HuH-7.5 (cell line): ENCODE measurements around the gene TMEM176A.
"Not testable (repeated sequence)": the region's sequence is repeated elsewhere in the genome, so short reads cannot be mapped to it uniquely, and the experiment has no call there.

Experiments
- DNase-seq: peaks from one replicate; pipeline ENCODE4 v3.0.0; 2011; ENCODE audit warnings: low spot score

TMEM176A gene, protein sequence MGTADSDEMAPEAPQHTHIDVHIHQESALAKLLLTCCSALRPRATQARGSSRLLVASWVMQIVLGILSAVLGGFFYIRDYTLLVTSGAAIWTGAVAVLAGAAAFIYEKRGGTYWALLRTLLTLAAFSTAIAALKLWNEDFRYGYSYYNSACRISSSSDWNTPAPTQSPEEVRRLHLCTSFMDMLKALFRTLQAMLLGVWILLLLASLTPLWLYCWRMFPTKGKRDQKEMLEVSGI

DNA sequence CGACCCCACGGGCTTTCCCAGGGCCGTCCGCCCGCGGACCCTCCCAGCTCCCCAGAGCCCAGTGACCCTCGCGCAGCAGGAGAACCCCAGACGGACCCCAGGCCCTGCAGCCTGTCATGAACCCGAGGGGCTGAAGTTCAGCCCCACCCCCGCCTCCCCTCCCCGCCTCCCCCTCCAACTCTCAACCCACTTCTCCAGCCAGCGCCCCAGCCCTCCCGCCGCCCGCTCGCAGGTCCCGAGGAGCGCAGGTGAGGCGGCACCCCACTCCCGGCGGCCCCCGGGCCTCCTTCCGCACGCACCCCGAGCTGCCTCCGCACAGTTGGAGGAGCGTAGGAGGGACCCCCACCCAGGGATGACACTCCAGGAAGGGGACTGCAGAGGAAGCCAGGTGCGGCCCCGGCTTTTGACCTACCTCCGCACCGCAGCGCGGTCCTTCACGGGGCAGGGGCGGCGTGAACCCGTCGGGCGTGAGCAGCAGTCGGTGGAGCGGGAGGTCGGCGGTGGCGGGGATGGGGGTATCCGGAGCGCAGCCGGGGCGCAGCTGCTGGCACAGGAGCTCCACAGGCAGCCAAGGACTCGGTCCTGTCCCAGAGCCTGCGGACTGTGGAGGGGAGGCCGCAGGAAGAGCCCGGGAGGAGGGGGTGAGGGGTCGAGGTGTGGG is at the start of gene TMEM176A:
TMEM176A (plus strand) TSS at position 189 of the 661 bp plus-strand sequence. CDS start 782 bp downstream, outside the sequence.
- no peak for DNase-seq

DNA sequence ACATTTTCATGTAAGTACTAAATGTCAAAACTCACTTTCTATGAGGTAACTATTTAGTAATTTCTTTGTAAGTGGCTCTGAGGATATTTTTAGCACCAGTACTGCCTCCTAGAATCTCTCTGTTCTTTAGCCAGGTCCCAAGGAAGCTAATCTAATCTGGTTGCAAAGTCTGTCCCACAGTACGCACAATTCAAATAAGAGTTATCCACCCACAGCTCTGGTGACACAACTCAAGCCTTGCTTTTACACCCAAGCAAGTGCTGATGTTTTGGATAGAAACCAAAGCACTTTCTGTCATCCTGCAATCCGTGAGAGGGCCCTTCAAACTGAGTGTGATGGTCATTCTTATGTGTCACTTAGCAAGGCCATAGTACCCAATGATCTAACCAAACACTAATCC is 48.9 kb upstream of the TMEM176A start:
- DNase-seq, result no peak

DNA sequence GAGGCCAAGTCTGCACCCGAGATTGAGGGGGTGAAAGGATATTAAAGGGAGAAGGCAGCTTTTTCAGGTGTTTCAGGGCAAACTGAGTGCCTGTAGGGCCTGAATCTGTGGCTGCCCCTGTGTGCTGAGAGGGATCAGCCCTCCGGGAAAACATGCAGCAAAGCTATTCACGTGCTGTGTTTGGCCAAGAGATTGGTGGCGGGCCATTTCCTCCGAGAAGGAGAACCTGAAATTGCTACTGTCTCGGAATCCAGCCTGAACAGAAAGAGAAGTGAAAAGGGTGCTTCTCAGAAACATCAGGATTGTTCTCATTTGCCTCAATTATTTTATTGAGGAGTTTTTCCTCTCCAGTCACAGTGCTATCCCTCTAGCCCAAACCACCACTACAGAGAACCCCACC is 47.3 kb upstream of the TMEM176A start:
- no peak for DNase-seq

DNA sequence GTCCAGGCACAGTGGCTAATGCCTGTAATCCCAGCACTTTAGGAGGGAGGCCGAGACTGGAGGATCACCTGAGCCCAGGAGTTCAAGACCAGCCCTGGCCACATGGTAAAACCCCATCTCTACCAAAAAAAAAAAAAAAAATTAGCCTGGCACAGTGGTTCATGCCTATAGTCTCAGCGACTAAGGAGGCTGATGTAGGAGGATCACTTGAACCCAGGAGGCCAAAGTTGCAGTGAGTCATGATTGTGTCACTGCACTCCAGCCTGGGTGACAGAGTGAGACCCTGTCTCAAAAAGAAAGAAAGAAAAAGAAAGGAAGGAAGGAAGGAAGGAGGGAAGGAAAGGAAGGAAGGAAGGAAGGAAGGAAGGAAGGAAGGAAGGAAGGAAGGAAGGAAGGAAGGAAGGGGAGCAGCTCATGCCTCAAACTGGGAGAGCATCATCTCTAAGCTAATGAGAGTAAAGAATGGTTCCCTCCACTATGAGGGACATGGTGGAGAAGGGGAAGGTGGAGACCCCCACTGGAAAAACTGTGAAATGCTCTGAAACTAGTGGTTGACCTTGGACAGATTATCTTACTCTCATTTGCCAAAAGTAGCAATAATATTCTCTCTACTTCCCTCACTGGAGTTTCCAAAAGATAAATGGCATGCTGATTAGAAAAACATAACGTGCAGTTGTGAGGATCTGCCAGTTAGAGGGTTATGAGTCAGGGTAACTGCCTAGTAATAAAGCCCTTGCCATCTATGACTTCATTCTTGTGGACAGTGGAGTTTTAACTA is 46.6 kb upstream of the TMEM176A start:
- DNase-seq, result no peak

DNA sequence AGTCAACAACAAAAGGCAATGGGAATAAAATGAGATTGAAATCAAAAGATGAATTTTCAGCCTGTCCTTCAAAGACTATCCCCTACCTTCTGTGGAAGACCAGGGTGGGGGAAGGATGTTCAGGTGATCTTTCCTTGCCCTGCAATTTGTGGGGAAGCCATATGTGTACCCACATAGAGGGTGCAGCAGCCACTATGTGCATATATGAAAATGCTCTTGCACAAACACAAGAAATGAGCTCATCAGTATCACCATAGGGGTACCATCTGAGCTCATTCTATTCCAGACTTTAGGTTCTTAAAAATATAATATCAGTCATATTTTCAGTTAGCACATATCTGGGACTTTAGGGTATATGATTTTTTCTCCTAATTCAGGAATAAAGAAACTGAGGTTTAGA is 45.6 kb upstream of the TMEM176A start:
- DNase-seq, result no peak

DNA sequence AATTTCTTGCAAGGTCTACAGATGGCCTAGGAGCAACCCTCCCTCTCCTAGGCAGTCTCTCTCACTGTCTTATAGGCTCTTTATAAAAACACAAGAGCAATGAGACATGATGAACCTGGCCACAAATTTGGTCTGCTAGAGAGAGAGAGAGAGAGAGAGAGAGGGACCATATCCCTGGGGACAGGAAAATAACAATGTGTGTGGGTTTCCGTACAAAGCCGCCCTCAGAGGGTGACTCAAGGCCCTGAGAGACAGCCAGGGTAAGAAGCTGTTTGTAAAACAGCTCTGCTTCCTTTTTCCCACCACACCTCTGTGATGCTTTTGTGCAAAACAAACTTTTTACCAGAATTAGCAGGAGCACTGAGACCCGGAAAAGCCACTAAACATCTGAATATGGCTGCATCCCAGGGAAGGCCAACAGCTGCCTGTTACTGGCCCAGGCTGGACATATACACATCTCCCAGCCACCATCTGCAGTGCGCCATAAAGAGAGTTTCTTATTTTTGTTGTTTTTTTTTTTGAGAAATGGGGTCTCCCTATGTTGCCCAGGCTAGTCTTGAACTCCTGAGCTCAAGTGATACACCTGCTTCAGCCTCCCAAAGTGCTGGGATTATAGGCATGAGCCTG is 45.0 kb upstream of the TMEM176A start:
- DNase-seq, result no peak

DNA sequence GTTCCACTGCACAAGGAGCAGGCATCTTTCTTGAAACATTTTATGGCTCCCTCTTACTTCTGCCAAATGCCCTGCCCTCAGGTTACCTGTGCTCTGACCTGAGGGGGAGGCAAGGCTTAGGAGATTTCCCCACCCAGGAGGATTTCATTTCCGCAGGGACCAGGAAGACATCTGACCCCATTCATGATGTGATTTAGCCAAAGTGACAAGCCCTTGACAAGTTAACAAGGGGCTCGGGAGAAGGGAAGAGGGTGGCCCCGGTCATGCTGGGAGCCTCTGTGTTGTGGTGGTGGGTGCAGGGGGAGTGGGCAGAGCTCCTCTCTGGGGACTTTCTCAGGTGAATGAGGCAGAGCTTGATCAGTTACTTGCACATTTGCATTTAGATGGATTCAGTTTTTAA is 44.4 kb upstream of the TMEM176A start:
- no peak for DNase-seq

DNA sequence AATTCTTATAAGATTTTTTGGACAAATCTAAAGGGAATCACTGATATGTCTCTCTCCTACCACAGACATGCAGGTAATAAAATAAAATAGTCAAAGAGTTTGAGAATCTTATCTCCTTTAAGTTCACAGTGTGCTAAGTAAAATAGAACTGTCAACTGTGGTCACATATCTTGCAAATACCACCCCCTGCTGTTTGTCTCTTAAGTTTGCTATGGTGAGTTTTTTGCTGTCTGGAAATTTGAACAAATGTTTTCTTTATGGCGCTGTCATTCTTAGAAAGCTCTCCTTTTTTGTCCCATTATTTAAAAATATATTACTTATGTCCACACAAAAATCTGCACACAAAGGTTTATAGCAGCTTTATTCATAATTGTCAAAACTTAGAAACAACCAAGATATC is 43.7 kb upstream of the TMEM176A start:
- DNase-seq, result no peak

DNA sequence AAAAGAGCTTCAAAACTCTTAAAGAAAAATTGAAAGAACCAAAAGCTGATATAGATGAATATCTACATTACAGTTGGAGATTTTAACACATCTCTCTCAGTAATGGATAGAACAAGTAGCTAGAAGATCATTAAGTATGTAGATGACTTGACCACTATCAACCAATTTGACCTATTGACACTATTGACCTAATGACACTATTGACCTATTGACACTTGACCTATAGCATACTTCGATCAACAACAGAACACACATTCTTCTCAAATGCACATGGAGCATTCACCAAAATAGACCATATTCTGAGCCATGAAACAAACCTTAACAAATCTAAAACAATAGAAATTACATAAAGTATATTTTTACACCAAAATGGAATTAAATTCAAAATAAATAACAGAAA is 41.1 kb upstream of the TMEM176A start:
- DNase-seq, result no peak

DNA sequence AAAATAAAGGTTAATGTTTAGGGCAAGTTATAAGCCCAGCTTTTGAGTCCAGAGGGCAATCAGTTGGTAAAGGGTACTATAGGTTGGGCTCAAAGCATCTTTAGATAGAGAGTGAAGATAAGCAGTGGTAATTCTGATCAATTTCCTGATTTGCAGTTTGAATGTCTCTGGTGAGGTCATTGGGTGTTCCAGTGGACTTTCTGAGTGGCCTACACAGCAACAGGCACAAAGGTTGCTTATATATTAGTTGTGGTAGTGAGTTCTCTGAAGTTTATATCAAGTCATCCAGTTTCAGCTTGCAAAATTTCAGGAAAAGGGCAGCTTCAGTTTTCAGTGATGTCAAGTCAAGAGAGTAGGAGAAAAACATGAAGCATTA is 34.2 kb upstream of the TMEM176A start:
- no peak for DNase-seq

DNA sequence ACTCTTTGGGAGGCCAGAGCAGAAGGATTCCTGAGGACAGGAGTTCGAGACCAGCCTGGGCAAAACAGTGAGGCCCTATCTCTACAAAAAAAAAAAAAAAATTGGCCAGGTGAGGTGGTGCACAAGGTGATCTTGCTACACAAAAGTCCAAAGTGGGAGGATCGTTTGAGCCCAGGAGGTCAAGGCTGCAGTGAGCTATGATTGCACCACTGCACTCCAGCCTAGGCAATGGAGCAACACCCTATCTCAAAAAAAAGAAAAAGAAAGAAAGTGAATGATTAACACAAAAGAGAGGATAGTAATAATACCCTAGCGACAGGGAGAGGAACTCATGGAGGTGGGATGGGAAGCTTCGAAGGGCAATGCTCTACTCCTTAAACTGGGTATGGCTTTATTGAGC is 30.8 kb upstream of the TMEM176A start:
- no peak for DNase-seq

DNA sequence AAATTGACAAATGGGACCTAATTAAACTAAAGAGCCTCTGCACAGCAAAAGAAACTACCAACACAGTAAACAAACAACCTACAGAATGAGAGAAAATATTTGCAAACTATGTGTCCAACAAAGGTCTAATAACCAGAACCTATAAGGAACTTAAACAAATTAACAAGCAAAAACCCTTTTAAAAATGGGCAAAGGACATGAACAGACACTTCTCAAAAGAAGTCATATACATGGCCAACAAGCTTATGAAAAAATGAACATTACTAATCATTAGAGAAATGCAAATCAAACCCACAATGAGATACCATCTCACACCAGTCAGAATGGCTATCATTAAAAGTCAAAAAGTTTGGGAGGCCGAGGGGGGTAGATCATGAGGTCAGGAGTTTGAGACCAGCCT is 26.4 kb upstream of the TMEM176A start:
- not testable (repeated sequence) for DNase-seq

DNA sequence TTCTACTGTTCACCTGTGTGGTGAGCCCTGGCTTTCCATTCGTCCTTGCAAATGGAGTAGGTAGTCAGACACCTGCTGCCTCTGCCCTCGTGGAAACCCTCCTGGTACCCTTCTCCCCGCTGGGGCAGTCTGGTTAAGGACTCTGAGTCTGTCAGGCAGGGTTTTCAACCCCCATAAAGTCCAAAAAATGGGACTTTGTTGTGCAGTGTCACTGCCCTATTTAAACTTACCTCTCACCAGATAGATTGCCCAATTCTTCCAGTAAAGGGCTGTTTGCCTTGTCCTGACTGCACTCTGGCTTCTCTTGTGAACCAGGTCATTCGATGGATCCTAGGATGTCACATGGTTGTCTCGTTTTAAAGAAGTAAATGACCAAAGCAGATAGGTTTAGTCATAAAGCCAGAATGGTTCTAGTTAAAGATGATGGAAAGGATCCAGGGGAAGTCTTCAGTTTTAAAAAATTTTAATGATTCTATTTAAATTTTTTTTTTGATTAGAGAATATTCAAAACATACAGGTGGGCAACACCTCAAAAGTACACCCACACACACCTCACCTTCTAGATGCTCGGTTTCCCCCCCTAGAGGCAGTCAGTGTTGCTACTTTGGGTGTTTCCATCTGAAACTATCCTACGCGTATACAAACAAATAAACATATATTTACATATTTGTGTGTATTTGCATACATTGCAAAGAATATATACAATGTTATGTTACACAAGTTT is 22.4 kb upstream of the TMEM176A start:
- no peak for DNase-seq

DNA sequence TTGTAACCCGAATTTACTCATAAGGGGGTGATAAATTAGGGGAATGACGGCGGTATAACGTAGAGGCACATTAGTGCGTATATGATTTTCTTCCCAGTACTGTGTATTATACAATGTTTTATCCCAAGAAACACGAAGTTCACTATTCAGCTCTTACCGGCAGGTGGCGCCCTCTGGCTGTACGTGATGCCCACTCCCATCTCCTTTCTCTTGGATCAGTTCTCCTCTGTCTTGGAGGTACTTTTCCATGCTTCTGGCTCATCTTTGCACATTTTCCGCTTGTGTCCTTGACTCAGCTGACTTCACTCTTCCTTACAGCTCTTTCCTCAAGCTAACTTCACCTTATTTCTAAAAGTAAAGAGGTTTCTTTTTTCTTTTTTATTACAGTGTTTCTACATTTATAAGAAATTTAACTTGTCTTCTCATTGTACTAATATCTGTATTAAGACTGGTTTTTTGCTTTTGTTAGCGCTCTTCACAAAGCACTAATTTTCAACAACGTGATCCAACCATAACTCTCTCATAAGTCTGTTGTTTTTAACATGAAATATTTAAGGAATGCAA is 21.7 kb upstream of the TMEM176A start:
- peak; percentile 45 for DNase-seq

DNA sequence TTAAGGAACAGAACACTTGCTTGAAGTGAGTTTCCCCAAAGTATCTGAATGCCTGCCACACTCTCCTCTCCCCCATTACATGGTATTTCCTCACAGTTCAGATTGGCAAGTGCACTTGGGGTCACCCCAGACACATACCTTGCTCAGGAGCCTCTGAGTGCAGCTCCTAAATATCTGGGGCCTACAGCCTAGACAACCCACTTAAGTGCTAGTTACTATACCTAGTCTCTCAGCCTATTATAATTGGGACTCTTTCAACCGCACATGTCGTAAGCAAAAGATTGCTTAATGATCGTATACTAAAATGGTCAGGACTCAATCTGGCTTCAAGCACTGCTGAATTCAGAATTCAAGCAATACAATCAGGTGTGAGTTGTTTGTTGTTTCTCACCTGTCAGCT is 20.3 kb upstream of the TMEM176A start:
- no peak for DNase-seq

DNA sequence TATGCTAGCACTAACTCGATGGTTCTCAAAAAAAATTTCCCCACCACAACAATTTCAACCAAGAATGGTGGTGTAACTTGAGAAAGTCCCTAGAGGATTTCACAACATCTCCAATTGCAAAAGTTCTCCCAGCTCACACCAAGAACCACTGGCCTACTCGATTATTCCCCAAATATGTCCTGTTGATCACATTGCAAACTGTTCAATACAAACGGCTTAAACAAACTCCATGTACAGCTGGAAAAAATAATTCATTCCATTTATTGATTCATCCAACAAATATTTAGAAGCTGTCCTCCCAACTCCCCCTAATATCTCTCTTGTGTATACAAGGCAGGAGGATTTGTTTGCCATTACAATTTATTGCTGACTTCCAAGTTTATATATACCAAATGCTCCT is 19.5 kb upstream of the TMEM176A start:
- no peak for DNase-seq

DNA sequence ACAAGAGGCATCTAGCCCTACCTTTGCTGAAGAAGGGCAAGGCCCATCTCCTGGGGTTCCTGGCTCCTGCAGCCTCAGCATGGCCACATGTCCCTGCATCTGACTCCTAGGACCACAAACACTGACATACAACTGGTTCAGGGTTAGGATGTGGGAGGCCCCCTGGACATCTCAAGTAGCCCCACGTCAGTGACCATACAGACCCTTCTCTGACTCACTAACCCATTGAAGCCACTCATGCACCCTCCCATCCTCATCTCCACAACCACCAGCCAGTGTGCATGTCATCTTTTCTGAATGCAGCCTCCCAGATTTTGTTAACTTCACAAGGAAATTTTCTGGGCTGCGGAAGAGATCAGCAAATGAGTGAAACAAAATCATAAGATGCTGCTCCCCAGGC is 18.6 kb upstream of the TMEM176A start:
- no peak for DNase-seq

DNA sequence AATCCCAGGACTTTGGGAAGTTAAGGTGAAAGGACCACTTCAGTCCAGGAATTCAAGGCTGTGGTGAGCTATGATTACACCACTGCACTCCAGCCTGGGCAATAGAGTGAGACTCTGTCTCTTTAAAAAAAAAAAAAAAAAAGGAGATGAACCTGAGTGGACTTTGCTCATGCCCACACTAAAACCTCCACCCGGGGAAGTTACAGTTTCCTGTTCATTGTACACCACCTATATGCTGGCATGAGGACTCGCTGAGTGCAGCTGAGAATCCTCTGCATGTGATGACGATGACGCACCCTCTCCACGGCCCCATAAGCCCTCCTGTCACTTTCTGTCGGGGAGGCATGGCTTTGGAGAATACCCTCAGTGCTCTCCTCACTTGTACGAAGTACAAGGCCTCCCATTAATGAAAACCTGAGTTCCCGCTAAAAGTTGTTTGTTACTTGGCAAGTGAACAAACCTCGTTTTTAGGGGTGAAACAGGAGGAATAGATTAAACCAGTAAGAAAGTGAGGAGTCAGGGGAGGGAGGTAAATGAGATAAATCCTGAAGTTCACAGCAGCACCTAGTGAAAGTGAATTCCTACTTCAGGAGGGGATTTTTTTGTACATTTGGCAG is 16.3 kb upstream of the TMEM176A start:
- no peak for DNase-seq

DNA sequence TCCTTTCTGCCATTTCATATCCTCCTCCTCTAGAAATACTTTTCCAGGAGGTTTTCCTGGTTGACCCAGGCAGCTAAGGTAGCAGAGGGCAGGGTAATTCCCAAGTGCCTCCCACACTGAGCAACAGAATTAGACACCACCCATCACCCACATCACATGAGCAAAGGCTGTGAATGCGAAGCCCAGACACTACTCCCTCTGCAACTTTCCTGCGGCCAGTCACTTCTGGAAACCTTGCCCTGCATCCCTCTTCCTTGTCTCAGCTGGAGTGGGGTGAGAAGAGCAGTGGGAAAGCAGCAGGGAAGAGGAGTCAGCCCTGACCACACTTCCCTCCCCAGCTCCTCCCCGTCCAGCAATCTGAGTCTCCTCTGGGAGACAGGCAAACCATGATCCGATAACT is 15.6 kb upstream of the TMEM176A start:
- no peak for DNase-seq

DNA sequence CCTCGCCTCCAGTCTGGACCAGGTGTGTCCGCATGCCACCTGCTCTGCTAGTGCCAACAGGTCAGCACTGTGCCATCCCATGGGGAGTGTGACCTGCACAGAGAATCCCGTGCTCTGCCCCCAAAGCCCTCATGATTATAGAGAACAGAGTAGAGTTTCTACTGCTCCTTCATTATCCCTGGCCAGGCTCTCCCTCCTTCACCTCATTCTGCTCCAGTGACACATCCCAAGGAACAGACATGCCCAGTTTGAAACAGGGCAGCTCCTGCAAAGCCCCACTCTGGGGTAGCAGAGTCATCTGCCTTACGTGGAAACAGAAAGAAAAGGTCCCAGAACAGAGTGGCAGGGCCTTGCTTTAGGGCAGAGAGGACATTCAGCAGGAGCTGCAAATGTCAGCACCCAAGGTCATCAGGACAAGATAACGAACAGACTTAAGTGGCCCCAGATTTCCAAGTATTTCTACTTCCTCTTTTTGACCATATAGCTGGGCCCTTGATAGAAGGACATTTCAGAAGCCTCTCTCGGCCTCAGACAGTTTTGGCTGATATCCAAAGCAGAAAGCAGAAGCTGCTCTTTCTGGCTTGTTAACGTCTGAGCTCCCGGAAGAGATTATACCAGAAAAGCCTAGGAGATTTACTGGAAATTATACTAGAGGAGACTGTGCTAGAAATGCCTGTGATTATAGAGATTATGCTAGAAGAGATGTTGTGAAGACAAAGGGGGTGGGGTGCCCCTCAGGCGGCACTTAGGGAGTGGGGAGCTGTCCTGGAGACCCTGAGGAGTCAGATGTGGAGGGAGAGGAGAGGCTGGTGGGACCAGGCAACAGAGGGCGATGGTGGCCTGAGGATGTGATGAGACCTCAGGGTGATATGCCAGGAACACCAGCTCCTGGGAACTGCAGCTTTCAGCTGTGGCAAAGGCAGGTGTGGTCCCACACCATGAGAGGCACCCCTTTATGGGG is 13.0 kb upstream of the TMEM176A start:
- no peak for DNase-seq
